K562 (cell line): ENCODE measurements around the gene CACNG1.

Experiments
- CTCF ChIP-seq, 3 experiments: IDR thresholded peaks in 2 of 3; conservative IDR thresholded peaks in 1 of 3; 2 replicates each; pipeline ENCODE4 v1.5.1; 2011 to 2012; ENCODE audit warnings: low read length in 3 of 3, mild to moderate bottlenecking in 3 of 3, control low read depth in 2 of 3, improper control_type of control experiment in 1 of 3, inconsistent platforms in 1 of 3, low read depth in 1 of 3, mixed read lengths in 1 of 3, moderate library complexity in 1 of 3; ENCODE audit not compliant: insufficient read depth in 2 of 3
- CXXC5 ChIP-seq: fragments of 250-450 bp; sonication (Bioruptor Pico); IDR thresholded peaks from 2 replicates; pipeline ENCODE4 v1.8.0; 2022; ENCODE audit warnings: inconsistent platforms, mild to moderate bottlenecking, moderate library complexity
- GABPA ChIP-seq: fragments of 200-800 bp; sonication (Bioruptor generic); conservative IDR thresholded peaks from 2 replicates; pipeline ENCODE4 v1.6.1; 2016; ENCODE audit warnings: low read depth, missing genetic modification characterization, missing compliant biosample characterization
- NR3C1 ChIP-seq: sonication (generic); formaldehyde crosslinking; IDR thresholded peaks from 2 replicates; pipeline ENCODE4 v1.8.1; 2022; ENCODE audit warnings: missing genetic modification reagents

GRCh38 chr17:67015001-67015400 is 29.4 kb upstream of the CACNG1 start:
- TF ChIP-seq GABPA (tag) = no peak
- no peak for TF ChIP-seq CTCF (IDR thresholded peaks at IDR 0.05 in 2 of 3, conservative IDR thresholded peaks at IDR 0.05 in 1 of 3; ENCODE audit: insufficient read depth in 2 of 3, low read depth in 1 of 3, low read length in 3 of 3)
- no peak for TF ChIP-seq NR3C1 (CRISPR knock-in tag)
- no peak for TF ChIP-seq CXXC5 (CRISPR knock-in tag)
